Suprapubic skin (tissue), 4 donors: ENCODE data around the gene TBX3. TPM values are rescaled to one million over a fixed set of nuclear protein-coding genes. Genes with fewer than 3 reads are reported as not detected.

ENCODE experiments used
- DNase-seq, 2 donors: peaks; one replicate each; pipeline ENCODE4 v3.0.0-alpha.2; 2019; ENCODE audit warnings: low spot score in 2 of 2
- H3K27ac ChIP-seq: fragments of 200-600 bp; sonication (generic); one replicate; pipeline ENCODE4 v1.5.1; 2019
- H3K27me3 ChIP-seq: fragments of 200-600 bp; sonication (generic); one replicate; pipeline ENCODE4 v1.5.1; 2019
- H3K36me3 ChIP-seq: fragments of 200-600 bp; sonication (generic); one replicate; pipeline ENCODE4 v1.5.1; 2019
- H3K4me1 ChIP-seq: fragments of 200-600 bp; sonication (generic); one replicate; pipeline ENCODE4 v1.5.1; 2019
- H3K4me3 ChIP-seq: fragments of 200-600 bp; sonication (generic); one replicate; pipeline ENCODE4 v1.5.1; 2019; ENCODE audit warnings: mild to moderate bottlenecking
- H3K9me3 ChIP-seq: fragments of 200-600 bp; sonication (generic); one replicate; pipeline ENCODE4 v1.5.1; 2019
- CTCF ChIP-seq, 2 donors: fragments of 200-600 bp in 1 of 2; fragments of 450-650 bp in 1 of 2; sonication (generic) in 1 of 2; IDR thresholded peaks; one replicate each; pipeline ENCODE4 v1.5.1; 2016 to 2019; ENCODE audit warnings: antibody characterized with exemption in 2 of 2, mild to moderate bottlenecking in 1 of 2, moderate library complexity in 1 of 2
- EP300 ChIP-seq: sonication (generic); formaldehyde crosslinking; IDR thresholded peaks from one replicate; pipeline ENCODE4 v1.6.1; 2017; ENCODE audit warnings: antibody characterized with exemption
- POLR2A ChIP-seq, 2 donors: fragments of 450-650 bp; IDR thresholded peaks; one replicate each; pipeline ENCODE4 v1.6.1; 2017; ENCODE audit warnings: antibody characterized with exemption in 2 of 2, mild to moderate bottlenecking in 2 of 2, moderate library complexity in 2 of 2
- POLR2AphosphoS5 ChIP-seq, 3 donors: sonication (generic); formaldehyde crosslinking; IDR thresholded peaks; one replicate each; pipeline ENCODE4 v1.6.1; 2017; ENCODE audit warnings: antibody characterized with exemption in 3 of 3
- WGBS: methylation state at CpG from one replicate; pipeline ENCODE4 v1.1.5; 2018; 5-methylcytosine and 5-hydroxymethylcytosine counted together
- total RNA-seq, 4 donors: library from RNA; depleted of rRNA; stranded (reverse); fragments of >200 nt; gene quantifications; one replicate each; pipeline ENCODE4 v1.1.0, GENCODE V29; 2016

TBX3 gene
- total RNA-seq, 4 donors from 2014 or later: 23.4 to 35.6 (median 28.7) TPM

GRCh38 chr12:114689075-114689994 lies 5.4 kb upstream of the TBX3 start:
- no peak overlapping the region for H3K27ac ChIP-seq
- 75% methylated on average over 5 of the region's 5 CpGs for whole genome bisulfite sequencing

DNA sequence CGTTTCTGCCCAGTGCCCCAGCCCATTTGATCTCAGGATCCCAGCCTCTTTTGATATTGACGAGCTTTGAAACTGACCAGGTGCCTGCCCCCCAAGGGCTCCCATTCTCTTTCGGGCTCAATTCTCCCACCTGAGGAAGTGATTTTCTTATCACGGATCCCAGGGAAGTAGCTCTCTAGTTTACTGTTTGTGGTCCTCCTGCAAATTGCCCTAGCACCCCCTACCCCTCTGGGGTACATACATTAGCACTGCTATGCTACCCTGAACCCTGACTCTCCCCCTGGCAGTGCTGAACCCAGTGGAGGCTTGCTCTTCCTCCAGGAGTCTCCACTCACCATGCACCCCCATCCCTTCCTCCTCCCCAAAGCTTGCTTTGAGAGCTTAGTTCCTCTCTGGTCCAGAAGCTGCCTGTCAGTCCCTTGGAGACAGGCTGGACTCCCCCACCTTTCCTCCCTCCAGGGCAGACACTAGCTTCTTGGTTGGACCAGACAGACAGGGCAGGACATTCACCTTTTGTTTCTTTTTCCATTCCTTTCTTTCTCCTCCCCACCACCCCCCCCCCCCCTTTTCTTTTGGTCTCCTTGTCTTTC lies 4.4 kb upstream of the TBX3 start:
- H3K4me1 ChIP-seq: peaks cover 28% of the 10 kb centered on the region
- TF ChIP-seq POLR2AphosphoS5 (IDR thresholded peaks at IDR 0.05) (no peak), POLR2A (IDR thresholded peaks at IDR 0.05) (no peak), CTCF (IDR thresholded peaks at IDR 0.05) (no peak), EP300 (no peak)
- DNase-seq: no peak
- no peaks in the 10 kb centered on the region for H3K36me3 ChIP-seq
- no peak overlapping the region for H3K4me3 ChIP-seq
- WGBS: 90% methylated on average over 4 of the region's 4 CpGs
- H3K9me3 ChIP-seq: no peaks in the 10 kb centered on the region
- H3K27ac ChIP-seq: no peak overlapping the region
- peaks cover 49% of the 10 kb centered on the region for H3K27me3 ChIP-seq

More at GRCh38 chr12:114689075-114689994, 5.4 kb upstream of the TBX3 start:
- no peak for TF ChIP-seq EP300
- TF ChIP-seq POLR2AphosphoS5 (IDR thresholded peaks at IDR 0.05): no peak
- no peak for TF ChIP-seq CTCF (IDR thresholded peaks at IDR 0.05)
- no peak for TF ChIP-seq POLR2A (IDR thresholded peaks at IDR 0.05)
- DNase-seq: no peak
- Histone ChIP-seq H3K27me3 (peaks cover 56% of the 10 kb centered on the region), H3K4me1 (peaks cover 36% of the 10 kb centered on the region), H3K36me3 (no peaks in the 10 kb centered on the region), H3K9me3 (no peaks in the 10 kb centered on the region), H3K4me3 (no peak overlapping the region)

- 79% methylated on average over 12 of the region's 12 CpGs for WGBS
- Histone ChIP-seq H3K27ac (no peak overlapping the region), H3K4me1 (peaks cover 23% of the 10 kb centered on the region), H3K9me3 (no peaks in the 10 kb centered on the region), H3K36me3 (no peaks in the 10 kb centered on the region), H3K4me3 (no peak overlapping the region), H3K27me3 (peaks cover 44% of the 10 kb centered on the region)
- no peak for DNase-seq
- TF ChIP-seq POLR2A (IDR thresholded peaks at IDR 0.05) (no peak), POLR2AphosphoS5 (IDR thresholded peaks at IDR 0.05) (no peak), EP300 (no peak), CTCF (IDR thresholded peaks at IDR 0.05) (no peak)
Observed at GRCh38 chr12:114687802-114688201, 3.8 kb upstream of the TBX3 start.

DNA sequence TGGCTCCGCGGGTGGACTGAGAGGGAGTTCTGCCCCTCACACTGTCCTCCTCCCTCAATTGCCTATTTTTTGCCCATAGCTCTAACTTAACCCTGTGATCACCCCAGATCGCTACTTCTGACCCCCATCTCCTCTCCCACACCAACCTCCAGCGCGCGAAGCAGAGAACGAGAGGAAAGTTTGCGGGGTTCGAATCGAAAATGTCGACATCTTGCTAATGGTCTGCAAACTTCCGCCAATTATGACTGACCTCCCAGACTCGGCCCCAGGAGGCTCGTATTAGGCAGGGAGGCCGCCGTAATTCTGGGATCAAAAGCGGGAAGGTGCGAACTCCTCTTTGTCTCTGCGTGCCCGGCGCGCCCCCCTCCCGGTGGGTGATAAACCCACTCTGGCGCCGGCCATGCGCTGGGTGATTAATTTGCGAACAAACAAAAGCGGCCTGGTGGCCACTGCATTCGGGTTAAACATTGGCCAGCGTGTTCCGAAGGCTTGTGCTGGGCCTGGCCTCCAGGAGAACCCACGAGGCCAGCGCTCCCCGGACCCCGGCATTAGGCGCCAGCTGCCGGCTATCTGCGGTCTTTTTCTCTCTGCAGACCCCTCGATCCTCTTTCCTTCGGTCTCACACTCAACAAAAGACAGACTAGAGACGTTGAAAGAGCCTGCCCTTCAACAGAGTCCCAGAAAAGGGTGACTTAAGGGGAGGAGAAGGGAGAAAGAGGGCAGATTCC lies 3.0 kb upstream of the TBX3 start:
- DNase-seq: no peak
- no peak for TF ChIP-seq POLR2AphosphoS5 (IDR thresholded peaks at IDR 0.05)
- no peak for TF ChIP-seq POLR2A (IDR thresholded peaks at IDR 0.05)
- no peak for TF ChIP-seq CTCF (IDR thresholded peaks at IDR 0.05)
- no peak for TF ChIP-seq EP300
- Histone ChIP-seq H3K9me3 (no peaks in the 10 kb centered on the region), H3K27me3 (peaks cover 37% of the 10 kb centered on the region), H3K27ac (no peak overlapping the region), H3K4me1 (peaks cover 20% of the 10 kb centered on the region), H3K36me3 (no peaks in the 10 kb centered on the region), H3K4me3 (no peak overlapping the region)
- WGBS: 81% methylated on average over 37 of the region's 41 CpGs

- no peak overlapping the region for H3K27ac ChIP-seq
- H3K27me3 ChIP-seq: peaks cover 37% of the 10 kb centered on the region
Observed at GRCh38 chr12:114686426-114686772, 2.4 kb upstream of the TBX3 start.

More at GRCh38 chr12:114686426-114686772, 2.4 kb upstream of the TBX3 start:
- 66% methylated on average over 11 of the region's 11 CpGs for WGBS
- Histone ChIP-seq H3K4me1 (peaks cover 20% of the 10 kb centered on the region), H3K4me3 (no peak overlapping the region), H3K9me3 (no peaks in the 10 kb centered on the region), H3K36me3 (no peaks in the 10 kb centered on the region)
- no peak for DNase-seq
- no peak for TF ChIP-seq POLR2AphosphoS5 (IDR thresholded peaks at IDR 0.05)
- TF ChIP-seq POLR2A (IDR thresholded peaks at IDR 0.05): no peak
- no peak for TF ChIP-seq EP300
- no peak for TF ChIP-seq CTCF (IDR thresholded peaks at IDR 0.05)
